Measurements from ENCODE around the gene MORN5. TPM values are rescaled to one million over a fixed set of nuclear protein-coding genes. Genes with fewer than 3 reads are reported as not detected.

MORN5 gene
- total RNA-seq, 1 experiment from 2014 or later: not detected

- DNase-seq (ENCODE audit: low read depth): peak; percentile 79
These were observed 31.1 kb downstream of the MORN5 start for GRCh38 chr9:122190597-122191381.

- DNase-seq (ENCODE audit: low read depth): no peak
These were observed 31.9 kb downstream of the MORN5 start for GRCh38 chr9:122191584-122191983.

GRCh38 chr9:122192261-122192875 is 32.7 kb downstream of the MORN5 start:
- no peak for DNase-seq (ENCODE audit: low read depth)

GRCh38 chr9:122192914-122193525 is 33.3 kb downstream of the MORN5 start:
- DNase-seq (ENCODE audit: low read depth): no peak

GRCh38 chr9:122193651-122194050 is 33.9 kb downstream of the MORN5 start:
- no peak for DNase-seq (ENCODE audit: low read depth)

- no peak for DNase-seq (ENCODE audit: low read depth)
These were observed 36.2 kb downstream of the MORN5 start for GRCh38 chr9:122195875-122196274.

- DNase-seq (ENCODE audit: low read depth): no peak
These were observed 37.7 kb downstream of the MORN5 start for GRCh38 chr9:122197426-122197825.

- no peak for DNase-seq (ENCODE audit: low read depth)
These were observed 38.2 kb downstream of the MORN5 start for GRCh38 chr9:122197882-122198281.

- peak; percentile 91 for DNase-seq (ENCODE audit: low read depth)
These were observed 41.4 kb downstream of the MORN5 start for GRCh38 chr9:122200960-122201595.

GRCh38 chr9:122201641-122202040 is 41.9 kb downstream of the MORN5 start:
- peak; percentile 49 for DNase-seq (ENCODE audit: low read depth)

GRCh38 chr9:122202111-122202510 is 42.4 kb downstream of the MORN5 start:
- no peak for DNase-seq (ENCODE audit: low read depth)

GRCh38 chr9:122204055-122204454 is 44.3 kb downstream of the MORN5 start:
- DNase-seq (ENCODE audit: low read depth): no peak

- no peak for DNase-seq (ENCODE audit: low read depth)
These were observed 44.8 kb downstream of the MORN5 start for GRCh38 chr9:122204491-122204890.

GRCh38 chr9:122205176-122205575 is 45.5 kb downstream of the MORN5 start:
- no peak for DNase-seq (ENCODE audit: low read depth)

GRCh38 chr9:122206118-122207046 is 46.7 kb downstream of the MORN5 start:
- DNase-seq (ENCODE audit: low read depth): peak; percentile 61

- no peak for DNase-seq (ENCODE audit: low read depth)
These were observed 47.4 kb downstream of the MORN5 start for GRCh38 chr9:122207096-122207495.

- no peak for DNase-seq (ENCODE audit: low read depth)
These were observed 49.7 kb downstream of the MORN5 start for GRCh38 chr9:122209451-122209850.

- no peak for DNase-seq (ENCODE audit: low read depth)
These were observed 52.8 kb downstream of the MORN5 start for GRCh38 chr9:122212473-122213004.

GRCh38 chr9:122213102-122213588 is 53.4 kb downstream of the MORN5 start:
- DNase-seq (ENCODE audit: low read depth): no peak

- DNase-seq (ENCODE audit: low read depth): peak; percentile 90
These were observed 54.1 kb downstream of the MORN5 start for GRCh38 chr9:122213589-122214413.

All from Daoy (cell line).